Lower leg skin (tissue), 4 donors: ENCODE results near the gene LCE1D. TPM values are rescaled to one million over a fixed set of nuclear protein-coding genes. Genes with fewer than 3 reads are reported as not detected.

Source experiments
- DNase-seq, 2 donors: peaks; one replicate each; pipeline ENCODE4 v3.0.0-alpha.2; 2019; ENCODE audit warnings: low spot score in 2 of 2
- H3K4me3 ChIP-seq: fragments of 200-600 bp; sonication (generic); 2 replicates; pipeline ENCODE4 v1.5.1; 2017; ENCODE audit warnings: mild to moderate bottlenecking, low read depth; ENCODE audit not compliant: poor library complexity, severe bottlenecking
- POLR2A ChIP-seq, 2 donors: fragments of 450-650 bp; IDR thresholded peaks; one replicate each; pipeline ENCODE4 v1.6.1; 2016 to 2017; ENCODE audit warnings: antibody characterized with exemption in 2 of 2, mild to moderate bottlenecking in 1 of 2, moderate library complexity in 1 of 2
- WGBS, 2 donors: methylation state at CpG; one replicate each; pipeline ENCODE4 v1.1.5; 2018; 5-methylcytosine and 5-hydroxymethylcytosine counted together
- intact Hi-C: fragments of 100-400 bp; cut with DNase I; formaldehyde crosslinking; loops from one replicate; pipeline ENCODE4 v1.15.0; 2023; ENCODE audit warnings: low total_unique reads
- total RNA-seq, 4 donors: library from RNA; depleted of rRNA; stranded (reverse); fragments of >200 nt; gene quantifications; one replicate each; pipeline ENCODE4 v1.1.0, GENCODE V29; 2016
- TF ChIP-seq, protein P1 (sequence below), 3 donors: fragments of 450-650 bp; IDR thresholded peaks; one replicate each; pipeline ENCODE4 v1.5.1; 2016; ENCODE audit warnings: antibody characterized with exemption in 3 of 3, mild to moderate bottlenecking in 3 of 3, moderate library complexity in 2 of 3

Gene LCE1D, protein sequence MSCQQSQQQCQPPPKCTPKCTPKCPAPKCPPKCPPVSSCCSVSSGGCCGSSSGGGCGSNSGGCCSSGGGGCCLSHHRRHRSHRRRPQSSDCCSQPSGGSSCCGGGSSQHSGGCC
- total RNA-seq: 100 to 1,000 TPM; 130 to 942 (median 594) TPM

DNA sequence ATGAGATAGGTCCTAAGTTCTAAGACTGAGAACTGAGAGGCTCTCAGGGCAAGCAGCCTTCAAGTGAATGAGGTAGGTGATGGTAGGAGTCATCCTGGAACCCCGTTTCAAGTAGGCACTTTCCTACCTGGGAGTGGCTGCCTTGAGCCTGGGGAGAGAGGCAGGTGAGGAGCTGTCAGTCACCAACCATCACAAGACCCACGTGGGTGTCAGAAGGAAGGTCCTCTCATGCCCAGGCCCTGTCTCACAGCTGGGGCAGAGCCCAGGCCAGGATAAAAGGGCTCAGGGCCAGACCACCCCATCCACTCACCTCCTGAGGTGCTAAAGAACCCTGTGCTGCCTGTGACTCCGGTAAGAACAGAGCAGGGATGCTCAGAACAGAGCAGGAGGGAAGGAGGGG is at the start of gene LCE1D:
Gene LCE1D (plus strand): TSS at position 301 of the 400 bp plus-strand sequence. CDS start 1,074 bp downstream, outside the sequence.
- no peak for DNase-seq
- WGBS, 2 donors: 33 to 35% methylated on average over 3 of the region's 3 CpGs
- H3K4me3 ChIP-seq: no peak within 1 kb of the TSS
- intact Hi-C loops: no loop called here
- TF ChIP-seq, protein P1, sequence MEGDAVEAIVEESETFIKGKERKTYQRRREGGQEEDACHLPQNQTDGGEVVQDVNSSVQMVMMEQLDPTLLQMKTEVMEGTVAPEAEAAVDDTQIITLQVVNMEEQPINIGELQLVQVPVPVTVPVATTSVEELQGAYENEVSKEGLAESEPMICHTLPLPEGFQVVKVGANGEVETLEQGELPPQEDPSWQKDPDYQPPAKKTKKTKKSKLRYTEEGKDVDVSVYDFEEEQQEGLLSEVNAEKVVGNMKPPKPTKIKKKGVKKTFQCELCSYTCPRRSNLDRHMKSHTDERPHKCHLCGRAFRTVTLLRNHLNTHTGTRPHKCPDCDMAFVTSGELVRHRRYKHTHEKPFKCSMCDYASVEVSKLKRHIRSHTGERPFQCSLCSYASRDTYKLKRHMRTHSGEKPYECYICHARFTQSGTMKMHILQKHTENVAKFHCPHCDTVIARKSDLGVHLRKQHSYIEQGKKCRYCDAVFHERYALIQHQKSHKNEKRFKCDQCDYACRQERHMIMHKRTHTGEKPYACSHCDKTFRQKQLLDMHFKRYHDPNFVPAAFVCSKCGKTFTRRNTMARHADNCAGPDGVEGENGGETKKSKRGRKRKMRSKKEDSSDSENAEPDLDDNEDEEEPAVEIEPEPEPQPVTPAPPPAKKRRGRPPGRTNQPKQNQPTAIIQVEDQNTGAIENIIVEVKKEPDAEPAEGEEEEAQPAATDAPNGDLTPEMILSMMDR (IDR thresholded peaks at IDR 0.05): no peak
- no peak for TF ChIP-seq POLR2A (IDR thresholded peaks at IDR 0.05)

DNA sequence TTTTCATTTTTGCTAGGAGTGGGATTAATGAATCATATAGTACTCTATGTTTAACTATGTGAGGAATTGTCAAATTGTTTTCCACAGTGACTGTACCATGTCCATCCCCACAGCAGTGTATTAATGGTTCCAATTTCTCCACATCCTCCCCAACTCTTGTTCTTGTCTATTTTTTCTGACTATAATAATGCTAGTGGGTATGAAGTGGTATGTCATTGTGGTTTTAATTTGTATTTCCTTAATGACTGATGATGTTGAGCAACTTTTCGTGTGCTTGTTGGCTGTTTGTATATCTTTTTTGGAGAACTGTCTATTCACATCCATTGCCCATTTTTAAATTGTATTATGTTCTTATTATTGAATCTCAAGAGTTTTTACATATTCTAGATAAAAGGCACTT is 48.7 kb upstream of the LCE1D start:
- WGBS, 2 donors: 18 to 42% methylated on average over 1 of the region's 1 CpG
- DNase-seq: no peak
- intact Hi-C loops: no loop called here
- TF ChIP-seq, protein P1 (IDR thresholded peaks at IDR 0.05): no peak
- TF ChIP-seq POLR2A (IDR thresholded peaks at IDR 0.05): no peak
- H3K4me3 ChIP-seq: no peak overlapping the region

DNA sequence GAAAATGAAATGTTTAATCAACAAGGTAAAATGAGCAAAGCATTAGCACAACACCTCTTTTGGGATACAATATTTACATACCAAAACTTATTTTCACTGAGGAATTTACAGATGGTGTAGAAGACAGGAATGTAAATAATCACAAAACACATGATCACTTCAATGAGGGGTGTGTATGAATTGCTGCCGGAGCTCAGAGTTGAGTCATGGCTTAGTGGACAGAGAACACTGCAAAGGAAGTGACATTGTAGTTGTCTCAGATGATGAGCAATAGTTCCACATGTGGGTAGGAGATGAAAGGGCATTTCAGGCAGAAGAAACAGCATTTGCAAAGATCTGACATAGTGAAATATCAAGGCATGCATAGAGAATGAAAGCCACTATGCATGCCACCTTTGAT is 44.3 kb upstream of the LCE1D start:
- no peak overlapping the region for H3K4me3 ChIP-seq
- intact Hi-C loops: no loop called here
- TF ChIP-seq, protein P1 (IDR thresholded peaks at IDR 0.05): no peak
- no peak for TF ChIP-seq POLR2A (IDR thresholded peaks at IDR 0.05)
- 33 to 50% methylated on average over 1 of the region's 1 CpG for WGBS, 2 donors
- no peak for DNase-seq

DNA sequence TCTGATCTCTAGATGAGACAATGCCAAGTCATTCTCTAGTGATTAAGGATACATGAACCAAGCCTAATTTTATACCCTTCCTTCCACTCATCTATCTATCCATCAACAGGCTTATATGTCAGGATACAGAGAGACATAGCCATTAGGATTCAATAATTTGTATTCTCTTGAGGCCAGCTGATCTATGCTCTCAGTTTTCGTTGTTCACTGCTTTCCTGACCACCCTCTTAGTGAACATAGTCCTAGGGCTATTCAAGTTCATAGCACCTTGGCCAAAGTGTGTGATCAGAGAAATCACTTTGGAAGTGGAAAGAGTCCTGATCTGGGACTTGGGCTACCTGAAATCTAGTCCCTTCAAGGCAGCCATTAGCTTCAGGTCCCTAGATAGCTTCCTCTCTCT is 42.9 kb upstream of the LCE1D start:
- DNase-seq: no peak
- no peak overlapping the region for H3K4me3 ChIP-seq
- 32 to 56% methylated on average over 1 of the region's 1 CpG for WGBS, 2 donors
- intact Hi-C loops: no loop called here
- no peak for TF ChIP-seq POLR2A (IDR thresholded peaks at IDR 0.05)
- TF ChIP-seq, protein P1 (IDR thresholded peaks at IDR 0.05): no peak

DNA sequence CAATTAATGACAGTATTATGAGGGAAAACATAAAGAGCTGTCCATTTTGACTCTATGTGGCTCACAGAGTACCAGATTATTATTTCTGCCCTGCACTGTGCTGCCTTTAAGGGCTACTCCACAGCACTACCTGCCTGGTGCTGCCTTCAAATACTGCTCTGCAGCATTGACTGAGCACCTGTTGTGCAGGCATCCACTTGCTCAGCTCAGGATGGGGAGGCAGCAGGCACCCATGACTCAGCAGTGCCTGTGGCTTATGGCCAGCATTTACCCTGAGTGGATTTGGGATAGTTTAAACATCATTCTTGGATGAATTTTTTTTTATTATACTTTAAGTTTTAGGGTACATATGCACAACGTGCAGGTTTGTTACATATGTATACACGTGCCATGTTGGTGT is 39.6 kb upstream of the LCE1D start:
- WGBS, 2 donors: 67 to 80% methylated on average over 2 of the region's 2 CpGs
- no peak for TF ChIP-seq POLR2A (IDR thresholded peaks at IDR 0.05)
- TF ChIP-seq, protein P1 (IDR thresholded peaks at IDR 0.05): no peak
- H3K4me3 ChIP-seq: no peak overlapping the region
- DNase-seq: no peak
- intact Hi-C loops: no loop called here

DNA sequence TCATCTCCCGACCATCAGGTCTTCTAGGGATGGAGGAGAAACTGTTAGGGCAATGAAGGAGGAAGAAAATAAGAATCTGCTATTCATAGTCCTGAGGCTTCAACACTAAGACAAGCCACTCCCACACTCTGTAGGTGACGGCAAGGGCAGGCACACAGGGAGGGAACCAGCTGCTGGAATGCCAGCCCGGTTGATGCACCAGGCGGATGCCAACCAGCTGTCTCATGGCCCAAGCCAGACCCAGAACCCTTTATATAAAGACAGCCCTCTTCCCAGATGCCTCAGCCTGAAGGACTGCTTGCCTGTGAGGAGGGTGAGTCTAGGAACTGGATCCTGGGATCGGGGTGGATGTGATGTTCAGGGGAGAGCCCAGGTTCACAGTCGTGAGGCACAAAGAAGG is 38.8 kb upstream of the LCE1D start, which contains the start of gene KPRP:
Gene KPRP (plus strand): TSS at position 279 of the 400 bp plus-strand sequence. CDS start 1,564 bp downstream, outside the sequence.
- no peak within 1 kb of the TSS for H3K4me3 ChIP-seq
- DNase-seq: no peak
- intact Hi-C loops: no loop called here
- no peak for TF ChIP-seq POLR2A (IDR thresholded peaks at IDR 0.05)
- TF ChIP-seq, protein P1 (IDR thresholded peaks at IDR 0.05): no peak
- 49 to 59% methylated on average over 6 of the region's 6 CpGs for WGBS, 2 donors
